ENCODE measurements around the gene PLCB4.

- TF ChIP-seq CTCF (IDR thresholded peaks at IDR 0.05) (no peak), POLR2A (IDR thresholded peaks at IDR 0.05) (no peak)
Measured at GRCh38 chr20:9032758-9033157, 36.1 kb upstream of the PLCB4 start.

All from lower leg skin (tissue), 3 donors.